Measurements from ENCODE around the gene SAMD7.

SAMD7 gene

DNA sequence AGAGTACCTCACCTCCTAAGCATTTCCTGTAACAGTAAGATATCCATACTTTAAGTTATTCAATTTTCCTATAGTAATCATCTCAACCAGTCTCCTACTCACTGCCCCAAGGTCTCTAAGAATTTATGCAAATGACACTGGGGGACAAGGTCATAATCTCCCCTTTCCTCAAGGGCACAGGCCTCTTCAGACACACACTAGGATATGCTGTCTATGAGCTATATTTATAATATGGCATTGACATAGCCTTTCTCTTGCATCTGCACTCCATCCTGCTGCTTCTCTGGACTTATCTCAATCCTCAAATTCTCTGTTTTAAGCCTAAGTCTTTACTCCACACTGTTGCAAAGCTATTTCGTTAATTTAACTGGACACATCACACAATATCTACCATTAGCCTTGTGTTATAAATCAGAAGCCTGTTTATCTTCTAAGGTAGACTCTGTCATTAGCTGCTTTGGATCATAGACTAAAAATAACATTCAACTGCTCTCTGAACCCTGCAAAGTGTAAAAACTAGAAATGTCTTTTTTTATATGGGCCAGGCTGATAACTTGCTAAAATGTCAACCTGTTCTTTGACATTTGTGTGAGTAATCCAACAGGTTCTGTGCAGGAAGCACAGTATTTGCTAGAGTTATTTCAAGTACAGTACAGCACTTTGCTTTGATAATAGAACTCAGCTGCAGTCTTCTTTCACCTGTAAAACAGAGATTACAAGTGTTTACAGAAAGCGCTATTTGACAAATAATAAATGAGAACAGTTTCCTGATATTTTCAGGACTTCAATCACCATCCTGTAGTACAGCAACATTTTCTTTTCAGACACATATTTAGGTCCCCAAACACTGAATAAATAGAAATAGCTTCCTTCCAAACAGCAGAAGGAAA lies 37.4 kb downstream of the SAMD7 start:
- Histone ChIP-seq H3K9ac (ENCODE audit: low read depth, low read length) (no peak overlapping the region), H3K4me3 (ENCODE audit: low read length) (no peak overlapping the region), H3K27ac (ENCODE audit: low read length) (no peak overlapping the region), H3K27me3 (ENCODE audit: insufficient read depth, low read length) (no peaks in the 10 kb centered on the region), H3K9me3 (ENCODE audit: insufficient read depth, low read depth, low read length) (no peaks in the 10 kb centered on the region), H3K4me1 (ENCODE audit: insufficient read depth, low read length) (no peaks in the 10 kb centered on the region), H3K36me3 (ENCODE audit: insufficient read depth, low read depth, low read length) (no peaks in the 10 kb centered on the region)

- H3K9ac ChIP-seq (ENCODE audit: low read depth, low read length), result no peak overlapping the region
- no peaks in the 10 kb centered on the region for H3K4me1 ChIP-seq (ENCODE audit: insufficient read depth, low read length)
- H3K9me3 ChIP-seq (ENCODE audit: insufficient read depth, low read depth, low read length), result no peaks in the 10 kb centered on the region
- no peaks in the 10 kb centered on the region for H3K27me3 ChIP-seq (ENCODE audit: insufficient read depth, low read length)
- H3K36me3 ChIP-seq (ENCODE audit: insufficient read depth, low read depth, low read length), result no peaks in the 10 kb centered on the region
- no peak overlapping the region for H3K4me3 ChIP-seq (ENCODE audit: low read length)
- H3K27ac ChIP-seq (ENCODE audit: low read length), result no peak overlapping the region
Observed at GRCh38 chr3:169952045-169952444, 40.7 kb downstream of the SAMD7 start.

GRCh38 chr3:169953462-169954141 lies 42.2 kb downstream of the SAMD7 start:
- H3K27ac ChIP-seq (ENCODE audit: low read length), result no peak overlapping the region
- H3K27me3 ChIP-seq (ENCODE audit: insufficient read depth, low read length), result no peaks in the 10 kb centered on the region
- no peak overlapping the region for H3K9ac ChIP-seq (ENCODE audit: low read depth, low read length)
- no peaks in the 10 kb centered on the region for H3K36me3 ChIP-seq (ENCODE audit: insufficient read depth, low read depth, low read length)
- no peak overlapping the region for H3K4me3 ChIP-seq (ENCODE audit: low read length)
- H3K4me1 ChIP-seq (ENCODE audit: insufficient read depth, low read length), result no peaks in the 10 kb centered on the region
- H3K9me3 ChIP-seq (ENCODE audit: insufficient read depth, low read depth, low read length), result no peaks in the 10 kb centered on the region

DNA sequence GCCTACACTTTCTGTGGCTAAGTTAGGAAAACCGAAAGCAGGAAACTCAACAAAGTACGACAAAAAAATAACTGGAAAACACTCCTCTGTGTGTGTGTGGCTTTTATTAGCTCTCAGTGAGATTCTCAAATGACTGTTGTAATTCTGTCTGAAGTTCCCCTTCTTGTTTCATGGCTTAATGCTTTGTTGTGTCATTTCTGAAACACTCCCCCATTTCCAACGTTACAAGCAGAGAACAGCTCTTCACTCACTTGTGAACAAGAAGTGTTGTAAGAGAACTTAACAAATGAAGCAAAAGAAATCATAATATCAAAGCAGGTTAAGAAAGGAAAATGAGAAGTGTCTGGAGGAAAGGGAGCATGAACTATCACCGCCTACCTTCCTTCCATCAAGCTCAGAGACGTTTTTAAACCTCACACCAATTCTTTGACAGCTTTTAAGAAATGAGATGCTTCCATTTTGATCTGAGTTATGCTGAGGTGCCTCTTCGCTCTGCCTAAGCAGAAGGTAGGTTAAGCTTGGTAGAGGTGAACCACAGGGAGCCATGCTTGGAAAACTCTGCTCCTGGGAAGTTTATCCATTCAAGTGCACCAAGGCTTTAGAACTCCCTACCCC lies 42.9 kb downstream of the SAMD7 start:
- H3K4me1 ChIP-seq (ENCODE audit: insufficient read depth, low read length), result no peaks in the 10 kb centered on the region
- H3K9me3 ChIP-seq (ENCODE audit: insufficient read depth, low read depth, low read length), result no peaks in the 10 kb centered on the region
- H3K4me3 ChIP-seq (ENCODE audit: low read length), result no peak overlapping the region
- H3K27ac ChIP-seq (ENCODE audit: low read length), result no peak overlapping the region
- H3K9ac ChIP-seq (ENCODE audit: low read depth, low read length), result no peak overlapping the region
- H3K36me3 ChIP-seq (ENCODE audit: insufficient read depth, low read depth, low read length), result no peaks in the 10 kb centered on the region
- H3K27me3 ChIP-seq (ENCODE audit: insufficient read depth, low read length), result no peaks in the 10 kb centered on the region

GRCh38 chr3:169955406-169955805 lies 44.0 kb downstream of the SAMD7 start:
- Histone ChIP-seq H3K4me3 (ENCODE audit: low read length) (no peak overlapping the region), H3K27me3 (ENCODE audit: insufficient read depth, low read length) (no peaks in the 10 kb centered on the region), H3K27ac (ENCODE audit: low read length) (no peak overlapping the region), H3K36me3 (ENCODE audit: insufficient read depth, low read depth, low read length) (no peaks in the 10 kb centered on the region), H3K9me3 (ENCODE audit: insufficient read depth, low read depth, low read length) (no peaks in the 10 kb centered on the region), H3K4me1 (ENCODE audit: insufficient read depth, low read length) (no peaks in the 10 kb centered on the region), H3K9ac (ENCODE audit: low read depth, low read length) (no peak overlapping the region)

DNA sequence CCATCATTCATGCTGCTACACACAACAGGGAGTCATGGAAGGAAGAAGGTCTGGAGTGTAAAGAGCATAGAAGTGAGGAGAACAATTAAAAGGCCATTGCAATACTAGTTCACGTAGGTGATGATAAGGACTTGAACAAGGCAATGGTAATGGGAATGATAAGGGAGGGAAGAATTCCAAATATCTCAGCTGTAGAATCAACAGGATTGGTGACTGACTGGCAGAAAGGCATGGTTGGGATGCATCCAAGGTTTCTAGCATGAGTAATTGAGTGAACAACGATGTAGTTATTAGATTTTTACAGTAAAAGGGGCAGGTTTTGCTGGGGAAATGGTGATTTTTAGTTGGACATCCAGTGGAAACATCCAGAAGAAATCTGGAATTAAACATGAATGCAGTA lies 52.8 kb downstream of the SAMD7 start:
- Histone ChIP-seq H3K27ac (ENCODE audit: low read length) (no peak overlapping the region), H3K27me3 (ENCODE audit: insufficient read depth, low read length) (no peaks in the 10 kb centered on the region), H3K9ac (ENCODE audit: low read depth, low read length) (no peak overlapping the region), H3K4me3 (ENCODE audit: low read length) (no peak overlapping the region), H3K4me1 (ENCODE audit: insufficient read depth, low read length) (peaks cover 11% of the 10 kb centered on the region; the same call in 1 of the 2 replicates), H3K9me3 (ENCODE audit: insufficient read depth, low read depth, low read length) (no peaks in the 10 kb centered on the region), H3K36me3 (ENCODE audit: insufficient read depth, low read depth, low read length) (peaks cover 3% of the 10 kb centered on the region; the same call in 1 of the 2 replicates)

DNA sequence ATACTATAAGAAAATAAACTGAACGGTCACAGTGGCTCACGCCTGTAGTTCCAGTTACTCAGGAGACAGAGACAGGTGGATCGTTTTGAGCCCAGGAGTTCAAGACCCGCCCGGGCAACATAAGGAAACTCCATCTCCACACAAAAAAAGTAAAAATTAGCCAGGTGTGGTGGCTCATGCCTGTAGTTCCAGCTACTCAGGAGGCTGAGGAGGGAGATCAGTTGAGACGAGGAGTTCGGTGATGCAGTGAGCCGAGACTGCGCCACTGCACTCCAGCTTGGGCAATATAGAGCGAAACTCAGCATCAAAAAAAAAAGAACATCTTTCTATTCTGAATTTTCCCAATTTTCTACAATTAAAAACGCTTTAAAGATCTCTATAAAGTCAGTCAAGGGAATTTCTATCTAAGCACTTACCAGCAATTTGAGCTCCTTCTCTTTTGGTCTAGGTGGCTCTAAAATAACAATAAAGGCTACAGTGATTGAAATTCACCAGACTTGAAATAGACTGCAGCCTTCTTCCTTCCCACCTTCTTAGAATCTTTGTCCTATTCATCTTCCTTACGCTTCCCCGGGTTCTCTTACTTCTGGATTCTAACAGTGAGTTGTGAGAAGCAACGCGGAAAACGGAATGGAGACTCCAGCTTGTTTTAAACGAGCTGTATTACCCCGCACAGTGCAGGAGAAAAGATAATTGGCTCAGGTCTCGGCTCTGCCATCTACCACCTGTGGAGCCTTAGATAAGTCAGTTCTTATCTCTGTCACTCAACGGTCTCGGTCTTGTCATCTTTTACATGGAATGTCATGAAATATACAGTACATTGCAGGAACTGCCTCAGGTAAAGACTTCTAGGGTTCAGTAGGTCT lies 54.4 kb downstream of the SAMD7 start:
- H3K36me3 ChIP-seq (ENCODE audit: insufficient read depth, low read depth, low read length), result peaks cover 13% of the 10 kb centered on the region; the same call in 1 of the 2 replicates
- H3K9me3 ChIP-seq (ENCODE audit: insufficient read depth, low read depth, low read length), result no peaks in the 10 kb centered on the region
- H3K4me3 ChIP-seq (ENCODE audit: low read length), result peak overlapping the region; percentile 85
- H3K27me3 ChIP-seq (ENCODE audit: insufficient read depth, low read length), result no peaks in the 10 kb centered on the region
- H3K9ac ChIP-seq (ENCODE audit: low read depth, low read length), result peak overlapping the region; percentile 86
- no peak overlapping the region for H3K27ac ChIP-seq (ENCODE audit: low read length)
- H3K4me1 ChIP-seq (ENCODE audit: insufficient read depth, low read length), result peaks cover 11% of the 10 kb centered on the region; the same call in 1 of the 2 replicates

- no peak within 1 kb of the TSS for H3K27ac ChIP-seq (ENCODE audit: low read length)
- peaks cover 11% of the 10 kb centered on the region; the same call in 1 of the 2 replicates for H3K4me1 ChIP-seq (ENCODE audit: insufficient read depth, low read length)
Observed at GRCh38 chr3:169966428-169966950, 55.1 kb downstream of the SAMD7 start, which contains the start of gene SEC62. TSS of gene SEC62 (plus strand) at chr3:169966807. CDS start at chr3:169966823, 16 bp downstream.

GRCh38 chr3:169966951-169967915 lies 55.9 kb downstream of the SAMD7 start:
- Histone ChIP-seq H3K9me3 (ENCODE audit: insufficient read depth, low read depth, low read length) (no peaks in the 10 kb centered on the region), H3K4me3 (ENCODE audit: low read length) (peak overlapping the region; percentile 85), H3K9ac (ENCODE audit: low read depth, low read length) (peak overlapping the region; percentile 86), H3K27ac (ENCODE audit: low read length) (no peak overlapping the region), H3K4me1 (ENCODE audit: insufficient read depth, low read length) (peaks cover 11% of the 10 kb centered on the region; the same call in 1 of the 2 replicates), H3K36me3 (ENCODE audit: insufficient read depth, low read depth, low read length) (peaks cover 13% of the 10 kb centered on the region; the same call in 1 of the 2 replicates), H3K27me3 (ENCODE audit: insufficient read depth, low read length) (no peaks in the 10 kb centered on the region)

More at GRCh38 chr3:169966428-169966950, 55.1 kb downstream of the SAMD7 start, which contains the start of gene SEC62:
- H3K27me3 ChIP-seq (ENCODE audit: insufficient read depth, low read length), result no peaks in the 10 kb centered on the region
- H3K9me3 ChIP-seq (ENCODE audit: insufficient read depth, low read depth, low read length), result no peaks in the 10 kb centered on the region
- H3K36me3 ChIP-seq (ENCODE audit: insufficient read depth, low read depth, low read length), result peaks cover 13% of the 10 kb centered on the region; the same call in 1 of the 2 replicates
- H3K4me3 ChIP-seq (ENCODE audit: low read length), result peak within 1 kb of the TSS; percentile 85
- peak within 1 kb of the TSS; percentile 86 for H3K9ac ChIP-seq (ENCODE audit: low read depth, low read length)

Data from iPS-20b (cell line).